ENCODE measurements around the gene COG7.

COG7 gene

GRCh38 chr16:23359092-23359760 is 93.8 kb downstream of the COG7 start:
- TF ChIP-seq, protein P1, sequence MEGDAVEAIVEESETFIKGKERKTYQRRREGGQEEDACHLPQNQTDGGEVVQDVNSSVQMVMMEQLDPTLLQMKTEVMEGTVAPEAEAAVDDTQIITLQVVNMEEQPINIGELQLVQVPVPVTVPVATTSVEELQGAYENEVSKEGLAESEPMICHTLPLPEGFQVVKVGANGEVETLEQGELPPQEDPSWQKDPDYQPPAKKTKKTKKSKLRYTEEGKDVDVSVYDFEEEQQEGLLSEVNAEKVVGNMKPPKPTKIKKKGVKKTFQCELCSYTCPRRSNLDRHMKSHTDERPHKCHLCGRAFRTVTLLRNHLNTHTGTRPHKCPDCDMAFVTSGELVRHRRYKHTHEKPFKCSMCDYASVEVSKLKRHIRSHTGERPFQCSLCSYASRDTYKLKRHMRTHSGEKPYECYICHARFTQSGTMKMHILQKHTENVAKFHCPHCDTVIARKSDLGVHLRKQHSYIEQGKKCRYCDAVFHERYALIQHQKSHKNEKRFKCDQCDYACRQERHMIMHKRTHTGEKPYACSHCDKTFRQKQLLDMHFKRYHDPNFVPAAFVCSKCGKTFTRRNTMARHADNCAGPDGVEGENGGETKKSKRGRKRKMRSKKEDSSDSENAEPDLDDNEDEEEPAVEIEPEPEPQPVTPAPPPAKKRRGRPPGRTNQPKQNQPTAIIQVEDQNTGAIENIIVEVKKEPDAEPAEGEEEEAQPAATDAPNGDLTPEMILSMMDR (IDR thresholded peaks at IDR 0.05; ENCODE audit: insufficient read depth, low read length, missing control alignments), result no peak
- DNase-seq (ENCODE audit: low read depth, low spot score), result no peak
- CTCF ChIA-PET, result interaction anchor here (0.7 kb wide), 1 partner anchor 75 kb away, joined by 3 read pairs; no protein-coding TSS in a partner anchor
- POLR2A ChIA-PET, result no interaction called here
- H3K4me3 ChIP-seq (ENCODE audit: low read depth, low read length), result no peak overlapping the region

GRCh38 chr16:23357761-23358290 is 95.2 kb downstream of the COG7 start:
- ChIA-PET POLR2A (no interaction called here), CTCF (interaction anchor here (1.4 kb wide), 1 partner anchor 77 kb away, joined by 3 read pairs; no protein-coding TSS in a partner anchor)
- H3K4me3 ChIP-seq (ENCODE audit: low read depth, low read length), result no peak overlapping the region
- TF ChIP-seq, protein P1 (IDR thresholded peaks at IDR 0.05; ENCODE audit: insufficient read depth, low read length, missing control alignments), result no peak
- no peak for DNase-seq (ENCODE audit: low read depth, low spot score)

GRCh38 chr16:23356941-23357340 is 96.0 kb downstream of the COG7 start:
- no peak for DNase-seq (ENCODE audit: low read depth, low spot score)
- ChIA-PET CTCF (interaction anchor here (1.4 kb wide), 1 partner anchor 77 kb away, joined by 3 read pairs; no protein-coding TSS in a partner anchor), POLR2A (no interaction called here)
- H3K4me3 ChIP-seq (ENCODE audit: low read depth, low read length), result no peak overlapping the region
- TF ChIP-seq, protein P1 (IDR thresholded peaks at IDR 0.05; ENCODE audit: insufficient read depth, low read length, missing control alignments), result no peak

- no peak overlapping the region for H3K4me3 ChIP-seq (ENCODE audit: low read depth, low read length)
- DNase-seq (ENCODE audit: low read depth, low spot score), result no peak
- CTCF ChIA-PET, result no interaction called here
- POLR2A ChIA-PET, result no interaction called here
- TF ChIP-seq, protein P1 (IDR thresholded peaks at IDR 0.05; ENCODE audit: insufficient read depth, low read length, missing control alignments), result no peak
Measured at GRCh38 chr16:23355106-23355670, 97.8 kb downstream of the COG7 start.

DNA sequence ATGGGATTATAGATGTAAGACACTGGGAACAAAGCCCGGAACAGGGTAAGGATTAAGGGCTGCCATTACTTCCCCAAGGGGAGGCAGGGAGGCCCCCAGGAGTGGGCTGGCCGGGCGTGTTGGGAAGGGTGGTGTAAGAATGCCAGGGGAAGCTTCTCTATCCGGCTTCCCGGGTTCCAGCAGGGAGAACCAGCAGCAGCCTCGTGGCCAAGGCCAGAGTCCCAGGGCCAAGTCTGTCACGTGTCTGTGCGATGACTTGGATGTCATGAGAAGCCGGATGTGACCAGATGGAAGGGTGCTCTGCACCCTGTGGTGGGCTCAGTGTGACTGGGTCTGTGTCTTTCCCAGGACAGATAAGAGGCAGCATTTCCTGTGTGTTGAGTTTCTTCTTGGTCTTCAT is 98.7 kb downstream of the COG7 start:
- TF ChIP-seq, protein P1 (IDR thresholded peaks at IDR 0.05; ENCODE audit: insufficient read depth, low read length, missing control alignments), result no peak
- H3K4me3 ChIP-seq (ENCODE audit: low read depth, low read length), result no peak overlapping the region
- ChIA-PET POLR2A (no interaction called here), CTCF (no interaction called here)
- no peak for DNase-seq (ENCODE audit: low read depth, low spot score)

DNA sequence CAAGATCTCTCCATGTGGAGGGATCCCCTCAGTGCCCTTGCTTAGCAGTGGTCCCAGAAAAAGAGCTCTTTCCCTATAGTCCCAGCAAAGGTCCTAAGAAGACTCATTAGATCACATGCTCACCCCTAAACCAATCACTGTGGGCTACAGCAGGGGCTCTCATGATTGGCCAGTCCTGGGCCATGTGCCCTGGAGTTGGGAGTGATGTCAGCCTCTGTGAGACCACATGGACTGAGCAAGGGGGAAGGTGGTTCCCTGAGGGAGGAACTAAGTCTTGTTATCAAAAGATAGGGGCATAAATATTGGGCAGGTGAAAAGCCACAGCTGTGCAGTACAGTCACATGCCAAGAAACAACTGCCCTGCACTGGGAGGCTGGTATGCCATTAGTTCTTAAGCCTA is 99.5 kb downstream of the COG7 start:
- POLR2A ChIA-PET, result no interaction called here
- DNase-seq (ENCODE audit: low read depth, low spot score), result no peak
- TF ChIP-seq, protein P1 (IDR thresholded peaks at IDR 0.05; ENCODE audit: insufficient read depth, low read length, missing control alignments), result no peak
- H3K4me3 ChIP-seq (ENCODE audit: low read depth, low read length), result no peak overlapping the region
- CTCF ChIA-PET, result no interaction called here

Data from AG04449 (cell line).